ENCODE data around the gene DAB2IP. TPM values are rescaled to one million over a fixed set of nuclear protein-coding genes. Genes with fewer than 3 reads are reported as not detected.

The DAB2IP gene
- total and polyA plus RNA-seq, 5 donors from 2014 or later = not detected

- Histone ChIP-seq H3K9me3 (ENCODE audit: control insufficient read depth in 2 of 2, low read length in 2 of 2) (no peaks in the 10 kb centered on the region), H3K36me3 (ENCODE audit: control insufficient read depth, insufficient read depth, low read length) (no peaks in the 10 kb centered on the region), H3K27me3 (ENCODE audit: control insufficient read depth, insufficient read depth, low read length) (no peaks in the 10 kb centered on the region), H3K4me3 (ENCODE audit: low read depth, low read length) (no peak overlapping the region), H3K27ac (ENCODE audit: insufficient read depth, low read length, poor library complexity, severe bottlenecking) (no peak overlapping the region), H3K4me1 (ENCODE audit: control insufficient read depth, insufficient read depth, low read length, poor library complexity, severe bottlenecking) (no peaks in the 10 kb centered on the region)
- Mint-ChIP-seq H3K4me3 (no peak overlapping the region), H3K36me3 (peaks cover 3% of the 10 kb centered on the region), H3K27ac (no peak overlapping the region), H3K27me3 (peaks cover 5% of the 10 kb centered on the region), H3K9me3 (peaks cover 0 to 13% (median 1%) of the 10 kb centered on the region in 7 donors), H3K4me1 (no peaks in the 10 kb centered on the region)
- no peak for ATAC-seq (ENCODE audit: low read depth in 2 of 2)
- DNase-seq = no peak
Observed at GRCh38 chr9:121800376-121800775, 148.9 kb downstream of the DAB2IP start.

- Histone ChIP-seq H3K36me3 (ENCODE audit: control insufficient read depth, insufficient read depth, low read length) (no peaks in the 10 kb centered on the region), H3K27me3 (ENCODE audit: control insufficient read depth, insufficient read depth, low read length) (no peaks in the 10 kb centered on the region), H3K4me3 (ENCODE audit: low read depth, low read length) (no peak overlapping the region), H3K9me3 (ENCODE audit: control insufficient read depth in 2 of 2, low read length in 2 of 2) (no peaks in the 10 kb centered on the region), H3K27ac (ENCODE audit: insufficient read depth, low read length, poor library complexity, severe bottlenecking) (no peak overlapping the region), H3K4me1 (ENCODE audit: control insufficient read depth, insufficient read depth, low read length, poor library complexity, severe bottlenecking) (no peaks in the 10 kb centered on the region)
- Mint-ChIP-seq H3K27me3 (peaks cover 5% of the 10 kb centered on the region), H3K9me3 (peaks cover 0 to 13% (median 1%) of the 10 kb centered on the region in 7 donors), H3K27ac (no peak overlapping the region), H3K4me3 (no peak overlapping the region), H3K4me1 (no peaks in the 10 kb centered on the region), H3K36me3 (peaks cover 3% of the 10 kb centered on the region)
- DNase-seq = no peak
- no peak for ATAC-seq (ENCODE audit: low read depth in 2 of 2)
Observed at GRCh38 chr9:121801579-121801978, 150.1 kb downstream of the DAB2IP start.

- H3K36me3 ChIP-seq (ENCODE audit: control insufficient read depth, insufficient read depth, low read length) = no peaks in the 10 kb centered on the region
- H3K36me3 Mint-ChIP-seq = peaks cover 3% of the 10 kb centered on the region
- ATAC-seq (ENCODE audit: low read depth in 2 of 2) = no peak
- H3K9me3 ChIP-seq (ENCODE audit: control insufficient read depth in 2 of 2, low read length in 2 of 2) = no peaks in the 10 kb centered on the region
- no peaks in the 10 kb centered on the region for H3K27me3 ChIP-seq (ENCODE audit: control insufficient read depth, insufficient read depth, low read length)
- H3K27ac Mint-ChIP-seq = no peak overlapping the region
- no peak overlapping the region for H3K4me3 ChIP-seq (ENCODE audit: low read depth, low read length)
- H3K4me1 ChIP-seq (ENCODE audit: control insufficient read depth, insufficient read depth, low read length, poor library complexity, severe bottlenecking) = no peaks in the 10 kb centered on the region
- H3K9me3 Mint-ChIP-seq = peaks cover 0 to 13% (median 1%) of the 10 kb centered on the region in 7 donors
- no peaks in the 10 kb centered on the region for H3K4me1 Mint-ChIP-seq
- no peak for DNase-seq
- no peak overlapping the region for H3K4me3 Mint-ChIP-seq
- peaks cover 1% of the 10 kb centered on the region for H3K27me3 Mint-ChIP-seq
- H3K27ac ChIP-seq (ENCODE audit: insufficient read depth, low read length, poor library complexity, severe bottlenecking) = no peak overlapping the region
Observed at GRCh38 chr9:121802753-121803152, 151.3 kb downstream of the DAB2IP start.

GRCh38 chr9:121807069-121807822, 155.8 kb downstream of the DAB2IP start:
- no peak overlapping the region for H3K4me3 Mint-ChIP-seq
- Histone ChIP-seq H3K4me3 (ENCODE audit: low read depth, low read length) (no peak overlapping the region), H3K9me3 (ENCODE audit: control insufficient read depth in 2 of 2, low read length in 2 of 2) (no peaks in the 10 kb centered on the region), H3K4me1 (ENCODE audit: control insufficient read depth, insufficient read depth, low read length, poor library complexity, severe bottlenecking) (no peaks in the 10 kb centered on the region), H3K27me3 (ENCODE audit: control insufficient read depth, insufficient read depth, low read length) (no peaks in the 10 kb centered on the region), H3K36me3 (ENCODE audit: control insufficient read depth, insufficient read depth, low read length) (no peaks in the 10 kb centered on the region), H3K27ac (ENCODE audit: insufficient read depth, low read length, poor library complexity, severe bottlenecking) (no peak overlapping the region)
- no peak overlapping the region for H3K27ac Mint-ChIP-seq
- no peaks in the 10 kb centered on the region for H3K4me1 Mint-ChIP-seq
- no peaks in the 10 kb centered on the region for H3K36me3 Mint-ChIP-seq
- H3K27me3 Mint-ChIP-seq = no peaks in the 10 kb centered on the region
- ATAC-seq (ENCODE audit: low read depth in 2 of 2) (no peak), DNase-seq (no peak)
- peaks cover 0 to 13% (median 1%) of the 10 kb centered on the region in 7 donors for H3K9me3 Mint-ChIP-seq

GRCh38 chr9:121807823-121808278, 156.4 kb downstream of the DAB2IP start:
- Mint-ChIP-seq H3K27ac (no peak overlapping the region), H3K27me3 (no peaks in the 10 kb centered on the region), H3K36me3 (no peaks in the 10 kb centered on the region), H3K4me1 (no peaks in the 10 kb centered on the region), H3K9me3 (peaks cover 0 to 13% (median 1%) of the 10 kb centered on the region in 7 donors), H3K4me3 (no peak overlapping the region)
- Histone ChIP-seq H3K27ac (ENCODE audit: insufficient read depth, low read length, poor library complexity, severe bottlenecking) (no peak overlapping the region), H3K27me3 (ENCODE audit: control insufficient read depth, insufficient read depth, low read length) (no peaks in the 10 kb centered on the region), H3K36me3 (ENCODE audit: control insufficient read depth, insufficient read depth, low read length) (no peaks in the 10 kb centered on the region), H3K4me3 (ENCODE audit: low read depth, low read length) (no peak overlapping the region), H3K9me3 (ENCODE audit: control insufficient read depth in 2 of 2, low read length in 2 of 2) (no peaks in the 10 kb centered on the region), H3K4me1 (ENCODE audit: control insufficient read depth, insufficient read depth, low read length, poor library complexity, severe bottlenecking) (no peaks in the 10 kb centered on the region)
- DNase-seq = no peak
- no peak for ATAC-seq (ENCODE audit: low read depth in 2 of 2)

GRCh38 chr9:121808781-121809180, 157.3 kb downstream of the DAB2IP start:
- Histone ChIP-seq H3K36me3 (ENCODE audit: control insufficient read depth, insufficient read depth, low read length) (no peaks in the 10 kb centered on the region), H3K27ac (ENCODE audit: insufficient read depth, low read length, poor library complexity, severe bottlenecking) (no peak overlapping the region), H3K4me1 (ENCODE audit: control insufficient read depth, insufficient read depth, low read length, poor library complexity, severe bottlenecking) (no peaks in the 10 kb centered on the region), H3K9me3 (ENCODE audit: control insufficient read depth in 2 of 2, low read length in 2 of 2) (no peaks in the 10 kb centered on the region), H3K27me3 (ENCODE audit: control insufficient read depth, insufficient read depth, low read length) (no peaks in the 10 kb centered on the region), H3K4me3 (ENCODE audit: low read depth, low read length) (no peak overlapping the region)
- no peaks in the 10 kb centered on the region for H3K27me3 Mint-ChIP-seq
- no peaks in the 10 kb centered on the region for H3K4me1 Mint-ChIP-seq
- DNase-seq = no peak
- no peak for ATAC-seq (ENCODE audit: low read depth in 2 of 2)
- H3K27ac Mint-ChIP-seq = no peak overlapping the region
- peaks cover 0 to 13% (median 1%) of the 10 kb centered on the region in 7 donors for H3K9me3 Mint-ChIP-seq
- H3K36me3 Mint-ChIP-seq = no peaks in the 10 kb centered on the region
- H3K4me3 Mint-ChIP-seq = no peak overlapping the region

GRCh38 chr9:121809356-121810050, 158.1 kb downstream of the DAB2IP start:
- H3K9me3 ChIP-seq (ENCODE audit: control insufficient read depth in 2 of 2, low read length in 2 of 2) = no peaks in the 10 kb centered on the region
- H3K36me3 Mint-ChIP-seq = no peaks in the 10 kb centered on the region
- ATAC-seq (ENCODE audit: low read depth in 2 of 2) = no peak
- H3K36me3 ChIP-seq (ENCODE audit: control insufficient read depth, insufficient read depth, low read length) = no peaks in the 10 kb centered on the region
- no peaks in the 10 kb centered on the region for H3K4me1 ChIP-seq (ENCODE audit: control insufficient read depth, insufficient read depth, low read length, poor library complexity, severe bottlenecking)
- no peaks in the 10 kb centered on the region for H3K27me3 Mint-ChIP-seq
- no peaks in the 10 kb centered on the region for H3K4me1 Mint-ChIP-seq
- H3K27ac Mint-ChIP-seq = no peak overlapping the region
- H3K27me3 ChIP-seq (ENCODE audit: control insufficient read depth, insufficient read depth, low read length) = no peaks in the 10 kb centered on the region
- no peak overlapping the region for H3K27ac ChIP-seq (ENCODE audit: insufficient read depth, low read length, poor library complexity, severe bottlenecking)
- H3K4me3 ChIP-seq (ENCODE audit: low read depth, low read length) = no peak overlapping the region
- H3K9me3 Mint-ChIP-seq = peaks cover 0 to 7% (median 1%) of the 10 kb centered on the region in 7 donors
- DNase-seq = no peak
- no peak overlapping the region for H3K4me3 Mint-ChIP-seq

Data from CD4-positive, CD25-positive, alpha-beta regulatory T cell (primary cell).